ENCODE data around the gene SH3RF1. TPM values are rescaled to one million over a fixed set of nuclear protein-coding genes. Genes with fewer than 3 reads are reported as not detected.

SH3RF1 gene
- polyA plus RNA-seq, 1 experiment = 11.0 TPM

DNA sequence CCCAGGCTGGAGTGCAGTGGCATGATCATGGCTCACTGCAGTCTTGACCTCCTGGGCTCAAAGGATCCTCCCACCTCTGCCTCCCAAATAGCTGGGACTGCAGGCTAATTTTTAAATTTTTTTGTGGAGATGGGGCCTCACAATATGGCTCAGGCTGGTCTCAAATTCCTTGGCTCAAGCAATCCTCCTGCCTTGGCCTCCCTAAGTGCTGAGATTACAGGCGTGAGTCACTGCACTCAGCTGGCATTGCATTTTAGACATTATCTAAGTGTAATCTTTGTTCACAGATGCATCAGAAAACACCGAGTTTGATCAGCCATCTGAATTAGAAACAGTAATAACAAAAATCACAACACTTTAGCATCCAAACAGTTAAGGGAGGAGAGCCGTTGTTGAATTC lies 207.3 kb downstream of the SH3RF1 start:
- DNase-seq (ENCODE audit: low read depth, low spot score) = no peak
- no peaks in the 10 kb centered on the region for H3K27me3 ChIP-seq (ENCODE audit: control insufficient read depth, insufficient read depth, low read length)
- ChIA-PET CTCF (no interaction called here), POLR2A (no interaction called here)
- no peak for TF ChIP-seq CTCF (IDR thresholded peaks at IDR 0.05; ENCODE audit: low read depth, low read length)
- no peaks in the 10 kb centered on the region for H3K9me3 ChIP-seq (ENCODE audit: control insufficient read depth, insufficient read depth, low read length)
- no peak overlapping the region for H3K27ac ChIP-seq (ENCODE audit: low read depth, low read length)
- no peak overlapping the region for H3K4me3 ChIP-seq (ENCODE audit: low read depth, low read length)

- no peak for TF ChIP-seq CTCF (IDR thresholded peaks at IDR 0.05; ENCODE audit: low read depth, low read length)
- Histone ChIP-seq H3K4me3 (ENCODE audit: low read depth, low read length) (no peak overlapping the region), H3K9me3 (ENCODE audit: control insufficient read depth, insufficient read depth, low read length) (no peaks in the 10 kb centered on the region), H3K27me3 (ENCODE audit: control insufficient read depth, insufficient read depth, low read length) (no peaks in the 10 kb centered on the region), H3K27ac (ENCODE audit: low read depth, low read length) (no peak overlapping the region)
- ChIA-PET CTCF (interaction anchor here (0.7 to 1.0 kb wide), 2 partner anchors 9 to 37 kb away, joined by 3 read pairs; no protein-coding TSS in a partner anchor), POLR2A (no interaction called here)
- DNase-seq (ENCODE audit: low read depth, low spot score) = no peak
Measured at GRCh38 chr4:169062897-169063244, 207.9 kb downstream of the SH3RF1 start.

- no peak for TF ChIP-seq CTCF (IDR thresholded peaks at IDR 0.05; ENCODE audit: low read depth, low read length)
- no peak overlapping the region for H3K4me3 ChIP-seq (ENCODE audit: low read depth, low read length)
- no peaks in the 10 kb centered on the region for H3K9me3 ChIP-seq (ENCODE audit: control insufficient read depth, insufficient read depth, low read length)
- ChIA-PET POLR2A (no interaction called here), CTCF (no interaction called here)
- DNase-seq (ENCODE audit: low read depth, low spot score) = no peak
- no peaks in the 10 kb centered on the region for H3K27me3 ChIP-seq (ENCODE audit: control insufficient read depth, insufficient read depth, low read length)
- H3K27ac ChIP-seq (ENCODE audit: low read depth, low read length) = no peak overlapping the region
Measured at GRCh38 chr4:169061386-169061785, 209.4 kb downstream of the SH3RF1 start.

GRCh38 chr4:169060391-169061091 lies 210.2 kb downstream of the SH3RF1 start:
- POLR2A ChIA-PET = interaction anchor here (0.5 kb wide), 1 partner anchor 303 kb away, joined by 7 read pairs; no protein-coding TSS in a partner anchor
- Histone ChIP-seq H3K27ac (ENCODE audit: low read depth, low read length) (peak overlapping the region; percentile 39), H3K4me3 (ENCODE audit: low read depth, low read length) (no peak overlapping the region), H3K9me3 (ENCODE audit: control insufficient read depth, insufficient read depth, low read length) (no peaks in the 10 kb centered on the region), H3K27me3 (ENCODE audit: control insufficient read depth, insufficient read depth, low read length) (no peaks in the 10 kb centered on the region)
- DNase-seq (ENCODE audit: low read depth, low spot score) = no peak
- CTCF ChIA-PET = interaction anchor here (0.6 kb wide), 1 partner anchor 209 kb away, joined by 4 read pairs; no protein-coding TSS in a partner anchor
- TF ChIP-seq CTCF (IDR thresholded peaks at IDR 0.05; ENCODE audit: low read depth, low read length) = no peak

- Histone ChIP-seq H3K9me3 (ENCODE audit: control insufficient read depth, insufficient read depth, low read length) (no peaks in the 10 kb centered on the region), H3K27me3 (ENCODE audit: control insufficient read depth, insufficient read depth, low read length) (no peaks in the 10 kb centered on the region), H3K27ac (ENCODE audit: low read depth, low read length) (no peak overlapping the region), H3K4me3 (ENCODE audit: low read depth, low read length) (peak overlapping the region; percentile 17; the same call in 1 of the 2 replicates)
- no peak for TF ChIP-seq CTCF (IDR thresholded peaks at IDR 0.05; ENCODE audit: low read depth, low read length)
- POLR2A ChIA-PET = no interaction called here
- DNase-seq (ENCODE audit: low read depth, low spot score) = no peak
- CTCF ChIA-PET = interaction anchor here (0.6 kb wide), 1 partner anchor 49 kb away, joined by 6 read pairs; the partner anchor contains the start of gene CBR4
Measured at GRCh38 chr4:169059306-169060211, 211.2 kb downstream of the SH3RF1 start.
